PC-3 (cell line): ENCODE measurements around the gene CA9. TPM values are rescaled to one million over a fixed set of nuclear protein-coding genes. Genes with fewer than 3 reads are reported as not detected.
A peak's percentile ranks its signal among the peaks of the same experiment; 100 is the strongest.

Source experiments
- ATAC-seq: fragments of 200-7000 bp; cut with Tn5 transposase; 2 replicates; pipeline ENCODE4 v1.9.1; 2020; ENCODE audit warnings: mild to moderate bottlenecking, moderate library complexity
- BruUV-seq: library from RNA; stranded (reverse); fragments of 400-500 nt; replicated peaks from 2 replicates; lab custom pipeline; 2021; lab: Mats Ljungman, UMichigan
- CTCF ChIA-PET: fragments of 300-600 bp; sonication (Branson Sonifier 250); formaldehyde crosslinking; loops from one replicate; lab custom pipeline; 2022; ENCODE audit warnings: antibody characterized with exemption; lab: Charles Lee
- POLR2A ChIA-PET: fragments of 300-600 bp; sonication (Branson Sonifier 250); formaldehyde crosslinking; loops from one replicate; lab custom pipeline; 2022; ENCODE audit warnings: antibody characterized with exemption; ENCODE audit not compliant: unreplicated experiment; lab: Charles Lee
- DNase-seq: peaks from one replicate; pipeline ENCODE4 v3.0.0-alpha.2; 2015
- H2AFZ ChIP-seq: fragments of 300-600 bp; sonication (generic); 2 replicates; pipeline ENCODE4 v1.6.0; 2016; ENCODE audit warnings: antibody characterized with exemption, low read length
- H3F3A ChIP-seq: fragments of 300-600 bp; sonication (generic); one replicate; pipeline ENCODE4 v1.6.0; 2017; ENCODE audit warnings: antibody characterized with exemption, low read length, control low read depth, mild to moderate bottlenecking; ENCODE audit not compliant: unreplicated experiment
- H3K27ac ChIP-seq: fragments of 300-600 bp; sonication (generic); 2 replicates; pipeline ENCODE4 v1.5.1; 2016; ENCODE audit warnings: mild to moderate bottlenecking, low read length
- H3K27me3 ChIP-seq: fragments of 300-600 bp; sonication (generic); 2 replicates; pipeline ENCODE4 v1.6.1; 2016; ENCODE audit warnings: low read length, mixed read lengths
- H3K36me3 ChIP-seq: fragments of 300-600 bp; sonication (generic); 2 replicates; pipeline ENCODE4 v1.6.1; 2016; ENCODE audit warnings: low read depth, mixed run types, low read length, mixed read lengths
- H3K4me1 ChIP-seq: fragments of 300-600 bp; sonication (generic); 2 replicates; pipeline ENCODE4 v1.5.1; 2016; ENCODE audit warnings: low read length; ENCODE audit not compliant: insufficient read depth
- H3K4me2 ChIP-seq: fragments of 300-600 bp; sonication (generic); 2 replicates; pipeline ENCODE4 v1.6.0; 2016; ENCODE audit warnings: low read length
- H3K4me3 ChIP-seq: fragments of 300-600 bp; sonication (generic); 2 replicates; pipeline ENCODE4 v1.5.1; 2016; ENCODE audit warnings: mild to moderate bottlenecking, low read length, mixed read lengths
- H3K79me2 ChIP-seq: fragments of 300-600 bp; sonication (generic); 2 replicates; pipeline ENCODE4 v1.6.1; 2017; ENCODE audit warnings: low read length, mixed read lengths
- H3K9ac ChIP-seq: fragments of 300-600 bp; sonication (generic); 2 replicates; pipeline ENCODE4 v1.6.0; 2016; ENCODE audit warnings: mild to moderate bottlenecking, low read length
- H3K9me2 ChIP-seq: fragments of 300-600 bp; sonication (generic); replicated peaks from 2 replicates; pipeline ENCODE4 v1.6.1; 2016; ENCODE audit warnings: mixed run types, low read length, mixed read lengths
- H3K9me3 ChIP-seq: fragments of 300-600 bp; sonication (generic); 2 replicates; pipeline ENCODE4 v1.6.1; 2016; ENCODE audit warnings: low read length, mixed read lengths
- H4K20me1 ChIP-seq: fragments of 300-600 bp; sonication (generic); 2 replicates; pipeline ENCODE4 v1.6.1; 2016; ENCODE audit warnings: low read length, mixed read lengths
- CTCF ChIP-seq: fragments of 300-600 bp; sonication (generic); conservative IDR thresholded peaks from 2 replicates; pipeline ENCODE4 v1.5.1; 2017; ENCODE audit warnings: antibody characterized with exemption, low read depth, mild to moderate bottlenecking, low read length
- EZH2 ChIP-seq: fragments of 300-600 bp; sonication (generic); IDR thresholded peaks from one replicate; pipeline ENCODE4 v1.6.1; 2017; ENCODE audit warnings: antibody characterized with exemption, mild to moderate bottlenecking, low read length; ENCODE audit not compliant: unreplicated experiment
- EZH2phosphoT487 ChIP-seq: fragments of 300-600 bp; sonication (generic); IDR thresholded peaks from 2 replicates; pipeline ENCODE4 v1.6.1; 2018; ENCODE audit warnings: mild to moderate bottlenecking, antibody characterized with exemption, low read length, borderline replicate concordance
- intact Hi-C: fragments of 100-400 bp; cut with micrococcal nuclease; formaldehyde crosslinking; loops from 2 replicates; pipeline ENCODE4 v1.9.0; 2023
- total RNA-seq: library from RNA; depleted of rRNA; stranded (reverse); fragments of >200 nt; gene quantifications from 2 replicates; pipeline ENCODE4 v1.2.3, GENCODE V29; 2014

Gene CA9
- total RNA-seq, 1 experiment from 2014 or later, result 7.7 TPM

- Histone ChIP-seq H3K4me3 (peak within 1 kb of the TSS; percentile 67), H3K36me3 (peaks cover 20% of the 10 kb centered on the region), H3F3A (no peaks in the 10 kb centered on the region), H3K4me1 (peaks cover 44% of the 10 kb centered on the region), H3K9me2 (no peaks in the 10 kb centered on the region), H3K27me3 (no peaks in the 10 kb centered on the region), H3K79me2 (peaks cover 28% of the 10 kb centered on the region), H3K9ac (peak within 1 kb of the TSS; percentile 73), H3K4me2 (peak within 1 kb of the TSS; percentile 97), H3K9me3 (no peaks in the 10 kb centered on the region), H3K27ac (peak within 1 kb of the TSS; percentile 57), H4K20me1 (no peaks in the 10 kb centered on the region), H2AFZ (peak within 1 kb of the TSS; percentile 91)
- ChIA-PET POLR2A (interaction anchor here (0.6 kb wide), 1 partner anchor 66 kb away, joined by 5 read pairs; no protein-coding TSS in a partner anchor), CTCF (interaction anchor here (0.5 to 1.7 kb wide), 3 partner anchors 17 to 63 kb away, joined by 5 to 9 read pairs (median 6); no protein-coding TSS in a partner anchor)
- intact Hi-C loops, result no loop called here
- ATAC-seq (peak; percentile 78), DNase-seq (peak; percentile 81)
- TSS peak; percentile 60 for BruUV-seq
- peak; percentile 51; the same call in 1 of the 2 replicates for TF ChIP-seq CTCF
- TF ChIP-seq EZH2, result no peak
- no peak for TF ChIP-seq EZH2phosphoT487
These were observed 8.9 kb upstream of the CA9 start, which contains the start of gene ARHGEF39 for GRCh38 chr9:35664531-35665470. ARHGEF39 (minus strand) TSS chr9:35665195; CDS start chr9:35665169, 26 bp downstream.

GRCh38 chr9:35665471-35665818 is 8.3 kb upstream of the CA9 start:
- Histone ChIP-seq H3K79me2 (peaks cover 22% of the 10 kb centered on the region), H3K36me3 (peaks cover 15% of the 10 kb centered on the region), H2AFZ (peak overlapping the region; percentile 91), H3K9me2 (no peaks in the 10 kb centered on the region), H3K4me2 (peak overlapping the region; percentile 97), H4K20me1 (no peaks in the 10 kb centered on the region), H3K27me3 (no peaks in the 10 kb centered on the region), H3K4me3 (peak overlapping the region; percentile 67), H3K4me1 (peaks cover 37% of the 10 kb centered on the region), H3K27ac (peak overlapping the region; percentile 57; the same call in 1 of the 2 replicates), H3K9ac (peak overlapping the region; percentile 73), H3F3A (no peaks in the 10 kb centered on the region), H3K9me3 (no peaks in the 10 kb centered on the region)
- POLR2A ChIA-PET, result no interaction called here
- BruUV-seq, result no TSS peak
- DNase-seq (no peak), ATAC-seq (no peak)
- CTCF ChIA-PET, result interaction anchor here (1.7 kb wide), 1 partner anchor 63 kb away, joined by 6 read pairs; no protein-coding TSS in a partner anchor
- TF ChIP-seq EZH2phosphoT487 (no peak), EZH2 (no peak), CTCF (no peak)
- intact Hi-C loops, result no loop called here
